ENCODE results near the gene RARG.
A peak's percentile ranks its signal among the peaks of the same experiment; 100 is the strongest.

Gene RARG

DNA sequence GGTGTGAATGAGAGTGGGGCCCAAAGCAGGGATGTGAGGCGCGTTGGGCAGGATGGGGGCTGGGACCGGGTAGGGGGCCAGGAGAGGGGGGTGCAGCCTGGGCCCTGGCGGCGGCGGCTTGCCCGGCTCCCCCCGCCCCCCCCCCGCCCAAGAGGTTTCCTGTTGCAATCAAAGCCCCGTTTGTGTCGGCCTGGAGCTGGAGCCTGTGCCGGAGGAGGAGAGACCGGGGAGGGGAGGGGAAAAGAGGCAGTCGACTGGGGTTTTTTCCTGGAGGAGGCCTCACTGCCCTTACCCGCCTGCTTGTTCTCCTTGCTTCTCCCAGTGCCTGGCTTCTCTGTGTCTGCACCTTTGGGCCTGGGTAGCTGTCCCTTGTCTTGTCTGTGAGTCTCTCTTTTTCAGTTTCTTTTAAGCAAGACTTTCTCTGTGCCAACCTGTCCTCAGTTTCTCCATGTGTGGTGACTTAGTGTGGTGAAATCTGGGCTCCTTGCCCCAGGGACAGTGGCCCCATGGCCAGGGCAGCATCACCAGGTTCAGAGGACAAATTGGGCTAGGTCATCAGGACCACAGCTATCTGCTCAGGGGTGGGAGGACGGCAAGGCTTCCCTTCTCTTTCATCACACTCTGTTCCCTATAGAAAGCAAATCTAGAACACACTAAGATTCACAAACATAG, 8.5 kb downstream of the RARG start:
- no peak for DNase-seq (ENCODE audit: low read depth in 2 of 2)

GRCh38 chr12:53222806-53223261, 9.2 kb downstream of the RARG start:
- no peak for DNase-seq (ENCODE audit: low read depth in 2 of 2)

GRCh38 chr12:53222170-53222721, 9.8 kb downstream of the RARG start:
- DNase-seq (ENCODE audit: low read depth in 2 of 2): no peak

GRCh38 chr12:53221203-53222080, 10.6 kb downstream of the RARG start:
- no peak for DNase-seq (ENCODE audit: low read depth in 2 of 2)

DNA sequence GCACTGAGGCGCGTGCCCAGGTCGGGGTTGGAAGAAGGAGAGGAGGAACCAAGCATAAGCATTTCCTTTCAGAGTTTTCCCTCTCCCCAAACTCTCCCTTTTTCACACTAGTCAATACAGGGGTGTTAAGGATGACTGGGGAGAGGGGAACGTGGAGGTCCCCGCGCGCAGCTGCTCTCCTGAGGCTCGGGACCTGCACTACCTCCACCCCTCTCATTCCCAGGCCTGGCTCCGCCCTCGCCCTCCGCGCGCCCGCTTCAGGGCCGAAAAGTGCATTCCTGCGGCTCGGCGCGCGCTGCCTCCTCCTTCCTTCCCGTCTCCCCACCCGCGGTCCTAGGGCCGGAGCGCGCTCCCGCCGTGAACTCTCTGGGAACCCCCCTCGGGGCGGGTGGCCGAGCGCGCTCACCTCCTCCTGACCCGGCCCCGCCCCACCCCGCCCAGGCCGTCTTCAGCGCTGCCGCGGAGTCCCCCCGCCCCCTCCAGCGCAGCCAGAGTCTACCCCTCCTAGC, 11.3 kb downstream of the RARG start:
- DNase-seq (ENCODE audit: low read depth in 2 of 2): peak in 1 of 2 donors; percentile 57

- DNase-seq (ENCODE audit: low read depth in 2 of 2): no peak
Observed at GRCh38 chr12:53219956-53220693, 11.9 kb downstream of the RARG start.

DNA sequence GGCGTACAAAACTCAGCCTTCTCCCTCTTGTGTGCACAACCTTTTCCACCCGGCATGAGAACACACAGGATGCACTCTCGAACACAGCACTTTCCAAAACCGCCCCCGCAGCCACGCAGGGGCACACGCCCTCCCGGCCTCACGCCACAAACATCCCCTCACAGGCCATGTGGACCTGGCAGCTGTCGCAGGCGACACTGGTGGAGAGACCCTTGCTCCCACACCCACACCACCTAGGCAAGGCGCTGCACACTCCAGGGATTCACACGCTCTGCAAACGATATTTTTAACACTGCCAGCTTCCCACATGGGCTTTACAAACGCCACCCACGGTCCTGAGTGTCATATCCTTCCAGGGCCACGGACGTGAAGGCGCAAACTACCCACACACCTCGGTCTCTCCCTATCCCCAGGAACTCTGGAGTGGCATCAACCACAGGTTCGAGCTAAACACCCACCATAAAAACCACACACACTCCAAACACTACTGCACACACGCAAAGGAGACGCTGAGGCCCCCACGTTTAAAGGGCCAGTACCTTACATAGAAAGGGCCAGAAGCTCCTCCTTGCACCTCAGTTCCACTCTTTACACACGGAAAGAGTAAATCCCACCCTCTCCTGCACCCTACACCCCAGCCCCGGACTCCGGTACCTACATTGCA, 12.6 kb downstream of the RARG start:
- DNase-seq (ENCODE audit: low read depth in 2 of 2): no peak

- DNase-seq (ENCODE audit: low read depth in 2 of 2): no peak
Observed at GRCh38 chr12:53218551-53219291, 13.3 kb downstream of the RARG start.

DNA sequence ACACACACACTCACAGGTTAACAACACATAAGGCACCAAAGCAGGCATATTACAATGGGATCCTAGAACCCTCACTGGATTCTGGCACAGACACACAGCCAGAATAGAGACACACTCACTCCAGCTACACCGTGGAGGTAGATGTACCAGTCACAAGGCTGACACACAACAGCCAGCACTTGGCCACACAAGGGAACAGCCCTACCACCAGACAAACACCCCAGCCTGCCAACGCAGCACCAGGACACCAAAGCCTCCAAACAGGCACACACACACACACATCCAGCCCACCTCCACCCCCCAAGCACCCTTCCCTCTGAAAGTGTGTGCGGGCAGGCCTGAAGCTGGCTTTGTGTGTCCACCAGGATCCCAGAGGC, 14.1 kb downstream of the RARG start:
- DNase-seq (ENCODE audit: low read depth in 2 of 2): no peak

DNA sequence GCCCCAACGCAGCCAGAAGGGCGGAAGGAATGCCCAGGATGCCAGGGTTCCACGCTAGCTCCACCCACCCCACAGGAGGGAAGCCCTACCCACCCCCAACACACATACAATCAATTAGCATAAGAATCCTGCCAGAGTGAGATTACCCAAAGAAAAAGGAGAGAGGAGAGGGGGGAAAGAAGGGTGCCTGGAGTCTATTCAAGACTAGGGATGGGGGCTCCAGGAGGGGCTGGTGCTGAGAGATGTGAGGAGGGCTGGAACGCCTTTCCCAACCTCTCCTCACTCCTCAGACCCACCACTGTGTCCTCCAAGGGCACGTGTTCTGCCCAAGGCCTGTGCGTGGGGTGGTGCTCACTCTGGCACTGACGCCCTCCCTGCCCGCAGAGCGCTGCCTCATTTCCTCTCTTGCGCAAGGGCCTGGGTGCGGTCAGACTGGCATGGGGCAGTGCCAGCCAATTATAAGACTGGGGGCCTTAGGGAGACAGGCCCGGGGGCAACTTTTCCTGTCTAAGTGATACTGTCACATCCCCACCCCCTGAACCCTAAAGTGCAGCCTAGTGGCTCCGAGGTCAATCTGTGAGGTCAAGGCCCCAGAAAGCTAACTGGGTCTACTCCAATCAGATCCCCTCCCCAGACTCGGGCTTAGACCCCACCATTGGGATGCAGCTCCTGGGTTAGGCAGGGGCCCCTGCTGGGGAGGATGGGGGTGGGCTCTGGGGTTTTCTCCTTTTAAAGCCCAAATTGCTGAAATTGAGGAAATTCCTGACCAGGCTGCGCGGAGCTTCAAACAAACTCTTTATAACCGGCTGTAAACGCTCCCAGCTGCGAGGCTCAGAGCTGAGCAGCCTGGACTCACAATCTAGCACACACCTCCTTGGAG, 14.7 kb downstream of the RARG start:
- DNase-seq (ENCODE audit: low read depth in 2 of 2): no peak

- DNase-seq (ENCODE audit: low read depth in 2 of 2): no peak
Observed at GRCh38 chr12:53215497-53215896, 16.5 kb downstream of the RARG start.

- no peak for DNase-seq (ENCODE audit: low read depth in 2 of 2)
Observed at GRCh38 chr12:53214687-53215455, 17.1 kb downstream of the RARG start.

GRCh38 chr12:53214221-53214620, 17.8 kb downstream of the RARG start:
- no peak for DNase-seq (ENCODE audit: low read depth in 2 of 2)

DNA sequence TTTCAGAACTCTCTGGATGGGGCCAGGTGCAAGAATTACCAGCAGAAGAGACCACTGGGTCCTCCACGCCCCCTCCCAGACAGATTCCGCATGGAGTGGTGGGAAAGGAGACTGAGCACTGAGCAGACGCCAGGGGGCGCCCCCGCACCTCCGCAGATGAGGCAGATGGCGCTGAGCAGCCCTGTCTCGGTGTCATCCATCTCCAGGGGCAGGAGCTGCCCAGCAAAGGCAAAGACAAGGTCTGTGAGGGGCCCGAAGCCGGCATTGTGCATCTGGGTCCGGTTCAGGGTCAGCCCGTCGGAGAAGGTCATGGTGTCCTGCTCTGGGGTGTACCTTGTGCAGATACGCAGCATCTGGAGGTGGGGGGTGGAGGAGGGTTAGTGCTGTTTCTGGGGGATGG, 18.7 kb downstream of the RARG start:
- DNase-seq (ENCODE audit: low read depth in 2 of 2): peak; percentile 65 to 80

GRCh38 chr12:53212931-53213330, 19.1 kb downstream of the RARG start:
- no peak for DNase-seq (ENCODE audit: low read depth in 2 of 2)

GRCh38 chr12:53211476-53212381, 20.3 kb downstream of the RARG start:
- DNase-seq (ENCODE audit: low read depth in 2 of 2): no peak

DNA sequence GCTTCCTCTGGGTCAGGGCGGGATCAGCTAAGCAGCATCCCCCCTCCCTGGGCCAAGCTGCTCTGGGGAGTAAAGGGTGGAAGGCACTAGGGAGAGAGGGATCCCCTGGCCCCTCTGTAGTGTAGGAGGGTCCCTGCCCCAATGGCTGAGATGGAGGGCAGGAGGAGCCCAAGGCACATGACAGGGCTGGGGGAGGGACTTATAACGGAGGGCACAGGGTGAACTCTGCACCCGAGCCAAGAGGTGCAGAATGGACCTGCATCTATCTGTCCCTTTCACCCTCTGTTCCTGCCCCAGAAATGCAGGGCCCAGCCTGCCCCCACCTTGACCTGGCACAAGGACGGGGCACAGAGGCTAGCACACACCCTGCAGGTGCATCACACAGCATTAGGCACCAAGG, 21.2 kb downstream of the RARG start:
- no peak for DNase-seq (ENCODE audit: low read depth in 2 of 2)
